Osteoblast (primary cell): Measurements from ENCODE around the gene SKIC2. TPM values are rescaled to one million over a fixed set of nuclear protein-coding genes. Genes with fewer than 3 reads are reported as not detected.

Experiments used
- DNase-seq: peaks from one replicate; pipeline ENCODE4 v3.0.0; 2011; ENCODE audit warnings: low spot score, mixed read lengths; ENCODE audit not compliant: insufficient read length; ENCODE audit errors: missing footprints
- H2AFZ ChIP-seq: 2 replicates; pipeline ENCODE4 v1.6.0; 2011; ENCODE audit warnings: mild to moderate bottlenecking, low read length
- H3K27ac ChIP-seq: 2 replicates; pipeline ENCODE4 v1.5.1; 2011; ENCODE audit warnings: mild to moderate bottlenecking, low read depth, low read length, moderate library complexity
- H3K27me3 ChIP-seq: 2 replicates; pipeline ENCODE4 v1.6.0; 2012; ENCODE audit warnings: mild to moderate bottlenecking, control low read depth, inconsistent platforms, low read length, moderate library complexity; ENCODE audit not compliant: insufficient read depth
- H3K36me3 ChIP-seq: 2 replicates; pipeline ENCODE4 v1.5.1; 2011; ENCODE audit warnings: mild to moderate bottlenecking, low read length, control low read depth, moderate library complexity; ENCODE audit not compliant: insufficient read depth
- H3K4me1 ChIP-seq: 2 replicates; pipeline ENCODE4 v1.5.1; 2011; ENCODE audit warnings: mild to moderate bottlenecking, low read length, control low read depth, moderate library complexity; ENCODE audit not compliant: insufficient read depth
- H3K4me2 ChIP-seq: 2 replicates; pipeline ENCODE4 v1.6.0; 2011; ENCODE audit warnings: mild to moderate bottlenecking, low read length; ENCODE audit not compliant: insufficient read depth
- H3K4me3 ChIP-seq: fragments of 200-600 bp; sonication (generic); 3 replicates; pipeline ENCODE4 v1.5.1; 2012; ENCODE audit warnings: mild to moderate bottlenecking, low read length, inconsistent platforms; ENCODE audit not compliant: insufficient read depth
- H3K79me2 ChIP-seq: 2 replicates; pipeline ENCODE4 v1.6.0; 2012; ENCODE audit warnings: mild to moderate bottlenecking, low read length, control low read depth, inconsistent platforms; ENCODE audit not compliant: insufficient read depth
- H3K9me3 ChIP-seq: 2 replicates; pipeline ENCODE4 v1.5.1; 2011; ENCODE audit warnings: low read depth, low read length, control low read depth
- H4K20me1 ChIP-seq: 2 replicates; pipeline ENCODE4 v1.6.0; 2012; ENCODE audit warnings: mild to moderate bottlenecking, low read length, control low read depth; ENCODE audit not compliant: insufficient read depth
- total RNA-seq: library from RNA; depleted of rRNA; stranded (reverse); fragments of >200 nt; gene quantifications from 2 replicates; pipeline ENCODE4 v1.2.3, GENCODE V29; 2012
- TF ChIP-seq, protein P1 (sequence below): IDR thresholded peaks from 2 replicates; pipeline ENCODE4 v1.5.1; 2011; ENCODE audit warnings: mild to moderate bottlenecking, low read depth, low read length, moderate library complexity; ENCODE audit errors: extremely low read depth

The SKIC2 gene
- total RNA-seq, 1 donor: 42.0 TPM

- Histone ChIP-seq H3K79me2 (peaks cover 36% of the 10 kb centered on the region), H2AFZ (no peak overlapping the region), H3K4me2 (no peak overlapping the region), H3K36me3 (peaks cover 83% of the 10 kb centered on the region), H3K4me1 (peaks cover 7% of the 10 kb centered on the region), H3K4me3 (no peak overlapping the region), H4K20me1 (peaks cover 2% of the 10 kb centered on the region), H3K27me3 (no peaks in the 10 kb centered on the region), H3K27ac (no peak overlapping the region), H3K9me3 (no peaks in the 10 kb centered on the region)
- peak; percentile 49 for DNase-seq
- TF ChIP-seq, protein P1, sequence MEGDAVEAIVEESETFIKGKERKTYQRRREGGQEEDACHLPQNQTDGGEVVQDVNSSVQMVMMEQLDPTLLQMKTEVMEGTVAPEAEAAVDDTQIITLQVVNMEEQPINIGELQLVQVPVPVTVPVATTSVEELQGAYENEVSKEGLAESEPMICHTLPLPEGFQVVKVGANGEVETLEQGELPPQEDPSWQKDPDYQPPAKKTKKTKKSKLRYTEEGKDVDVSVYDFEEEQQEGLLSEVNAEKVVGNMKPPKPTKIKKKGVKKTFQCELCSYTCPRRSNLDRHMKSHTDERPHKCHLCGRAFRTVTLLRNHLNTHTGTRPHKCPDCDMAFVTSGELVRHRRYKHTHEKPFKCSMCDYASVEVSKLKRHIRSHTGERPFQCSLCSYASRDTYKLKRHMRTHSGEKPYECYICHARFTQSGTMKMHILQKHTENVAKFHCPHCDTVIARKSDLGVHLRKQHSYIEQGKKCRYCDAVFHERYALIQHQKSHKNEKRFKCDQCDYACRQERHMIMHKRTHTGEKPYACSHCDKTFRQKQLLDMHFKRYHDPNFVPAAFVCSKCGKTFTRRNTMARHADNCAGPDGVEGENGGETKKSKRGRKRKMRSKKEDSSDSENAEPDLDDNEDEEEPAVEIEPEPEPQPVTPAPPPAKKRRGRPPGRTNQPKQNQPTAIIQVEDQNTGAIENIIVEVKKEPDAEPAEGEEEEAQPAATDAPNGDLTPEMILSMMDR: no peak
Measured at GRCh38 chr6:31963921-31964320, 4.9 kb downstream of the SKIC2 start.

DNA sequence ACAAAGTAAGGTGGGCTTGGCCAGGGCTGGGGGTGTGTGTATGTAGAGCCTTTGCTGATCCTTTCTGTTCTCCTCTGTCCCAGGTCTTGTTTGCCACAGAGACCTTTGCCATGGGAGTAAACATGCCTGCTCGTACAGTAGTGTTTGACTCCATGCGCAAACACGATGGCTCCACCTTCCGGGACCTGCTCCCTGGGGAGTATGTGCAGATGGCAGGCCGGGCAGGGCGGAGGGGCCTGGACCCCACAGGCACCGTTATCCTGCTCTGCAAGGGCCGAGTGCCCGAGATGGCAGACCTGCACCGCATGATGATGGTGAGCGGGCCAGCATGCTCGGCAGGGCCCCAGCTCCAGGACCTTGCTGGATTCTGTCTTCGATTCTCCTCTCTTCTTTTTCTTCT is 6.7 kb downstream of the SKIC2 start:
- TF ChIP-seq, protein P1: no peak
- peak; percentile 36 for DNase-seq
- peaks cover 4% of the 10 kb centered on the region for H4K20me1 ChIP-seq
- H3K36me3 ChIP-seq: peaks cover 92% of the 10 kb centered on the region
- H3K4me2 ChIP-seq: no peak overlapping the region
- no peaks in the 10 kb centered on the region for H3K9me3 ChIP-seq
- H3K27ac ChIP-seq: no peak overlapping the region
- no peaks in the 10 kb centered on the region for H3K27me3 ChIP-seq
- H2AFZ ChIP-seq: no peak overlapping the region
- peaks cover 31% of the 10 kb centered on the region for H3K79me2 ChIP-seq
- no peak overlapping the region for H3K4me3 ChIP-seq
- peaks cover 13% of the 10 kb centered on the region for H3K4me1 ChIP-seq

- Histone ChIP-seq H3K4me1 (peaks cover 20% of the 10 kb centered on the region), H2AFZ (no peak overlapping the region), H3K4me3 (no peak overlapping the region), H3K36me3 (peaks cover 84% of the 10 kb centered on the region), H3K9me3 (no peaks in the 10 kb centered on the region), H3K79me2 (peaks cover 31% of the 10 kb centered on the region), H3K27me3 (no peaks in the 10 kb centered on the region), H3K27ac (no peak overlapping the region), H4K20me1 (peaks cover 4% of the 10 kb centered on the region), H3K4me2 (no peak overlapping the region)
- DNase-seq: peak; percentile 39
- TF ChIP-seq, protein P1: no peak
Measured at GRCh38 chr6:31966506-31966905, 7.5 kb downstream of the SKIC2 start.

- Histone ChIP-seq H3K36me3 (peaks cover 76% of the 10 kb centered on the region), H3K27ac (no peak overlapping the region), H3K27me3 (no peaks in the 10 kb centered on the region), H4K20me1 (peaks cover 4% of the 10 kb centered on the region), H3K4me2 (no peak overlapping the region), H3K9me3 (no peaks in the 10 kb centered on the region), H3K79me2 (peaks cover 32% of the 10 kb centered on the region), H3K4me3 (no peak overlapping the region), H3K4me1 (peaks cover 20% of the 10 kb centered on the region), H2AFZ (no peak overlapping the region)
- TF ChIP-seq, protein P1: no peak
- DNase-seq: peak; percentile 54
Measured at GRCh38 chr6:31966997-31967925, 8.3 kb downstream of the SKIC2 start.
